Smooth muscle cell (in vitro differentiated cells): ENCODE measurements around the gene OR13J1. TPM values are rescaled to one million over a fixed set of nuclear protein-coding genes. Genes with fewer than 3 reads are reported as not detected.
A peak's percentile ranks its signal among the peaks of the same experiment; 100 is the strongest.

Experiments used
- DNase-seq: peaks from one replicate; lab custom pipeline; 2025; ENCODE audit not compliant: unreplicated experiment; lab: John Stamatoyannopoulos, UW
- H2AFZ ChIP-seq: fragments of 200-600 bp; sonication (generic); 2 replicates; pipeline ENCODE4 v1.6.0; 2016; ENCODE audit warnings: antibody characterized with exemption, low read depth, mild to moderate bottlenecking
- H3F3A ChIP-seq: fragments of 200-600 bp; sonication (generic); 2 replicates; pipeline ENCODE4 v1.6.0; 2017; ENCODE audit warnings: antibody characterized with exemption, low read depth
- H3K27ac ChIP-seq: fragments of 200-600 bp; sonication (generic); 2 replicates; pipeline ENCODE4 v1.5.1; 2016; ENCODE audit warnings: low read depth, mild to moderate bottlenecking
- H3K27me3 ChIP-seq: fragments of 200-600 bp; sonication (generic); 2 replicates; pipeline ENCODE4 v1.6.1; 2016; ENCODE audit warnings: low read depth, mild to moderate bottlenecking
- H3K36me3 ChIP-seq: fragments of 200-600 bp; sonication (generic); 2 replicates; pipeline ENCODE4 v1.5.1; 2016; ENCODE audit warnings: low read depth
- H3K4me1 ChIP-seq: fragments of 200-600 bp; sonication (generic); 2 replicates; pipeline ENCODE4 v1.5.1; 2016; ENCODE audit warnings: low read depth
- H3K4me2 ChIP-seq: fragments of 200-600 bp; sonication (generic); 2 replicates; pipeline ENCODE4 v1.6.0; 2016; ENCODE audit warnings: mild to moderate bottlenecking
- H3K4me3 ChIP-seq: fragments of 200-600 bp; sonication (generic); 2 replicates; pipeline ENCODE4 v1.5.1; 2016; ENCODE audit warnings: mild to moderate bottlenecking
- H3K79me2 ChIP-seq: fragments of 200-600 bp; sonication (generic); 2 replicates; pipeline ENCODE4 v1.6.0; 2016; ENCODE audit warnings: low read depth, mild to moderate bottlenecking
- H3K9ac ChIP-seq: fragments of 200-600 bp; sonication (generic); 2 replicates; pipeline ENCODE4 v1.6.0; 2016; ENCODE audit warnings: low read depth
- H3K9me3 ChIP-seq: fragments of 200-600 bp; sonication (generic); replicated peaks from 2 replicates; pipeline ENCODE4 v1.5.1; 2016; ENCODE audit warnings: low read depth
- H4K20me1 ChIP-seq: fragments of 200-600 bp; sonication (generic); 2 replicates; pipeline ENCODE4 v1.6.0; 2016; ENCODE audit warnings: low read depth
- WGBS: methylation state at CpG from one replicate; pipeline ENCODE4 v1.1.7; 2016; ENCODE audit warnings: low lambda C conversion rate; 5-methylcytosine and 5-hydroxymethylcytosine counted together
- polyA plus RNA-seq: library from polyadenylated mRNA; unstranded; fragments of >200 nt; fragmentation: Nextera tagmentation; extraction: Ambion mirVana; gene quantifications from 2 replicates; pipeline ENCODE4 v1.2.1, GENCODE V29; 2016
- total RNA-seq: library from RNA; depleted of rRNA; stranded (reverse); fragments of >200 nt; gene quantifications from 2 replicates; pipeline ENCODE4 v1.2.3, GENCODE V29; 2014
- TF ChIP-seq, protein P1 (sequence below): fragments of 200-600 bp; sonication (generic); IDR thresholded peaks from 2 replicates; pipeline ENCODE4 v1.5.1; 2017; ENCODE audit warnings: borderline replicate concordance, mild to moderate bottlenecking, antibody characterized with exemption; ENCODE audit not compliant: insufficient read depth, poor library complexity, severe bottlenecking

The OR13J1 gene
- total and polyA plus RNA-seq, 2 experiments from 2014 or later: not detected

DNA sequence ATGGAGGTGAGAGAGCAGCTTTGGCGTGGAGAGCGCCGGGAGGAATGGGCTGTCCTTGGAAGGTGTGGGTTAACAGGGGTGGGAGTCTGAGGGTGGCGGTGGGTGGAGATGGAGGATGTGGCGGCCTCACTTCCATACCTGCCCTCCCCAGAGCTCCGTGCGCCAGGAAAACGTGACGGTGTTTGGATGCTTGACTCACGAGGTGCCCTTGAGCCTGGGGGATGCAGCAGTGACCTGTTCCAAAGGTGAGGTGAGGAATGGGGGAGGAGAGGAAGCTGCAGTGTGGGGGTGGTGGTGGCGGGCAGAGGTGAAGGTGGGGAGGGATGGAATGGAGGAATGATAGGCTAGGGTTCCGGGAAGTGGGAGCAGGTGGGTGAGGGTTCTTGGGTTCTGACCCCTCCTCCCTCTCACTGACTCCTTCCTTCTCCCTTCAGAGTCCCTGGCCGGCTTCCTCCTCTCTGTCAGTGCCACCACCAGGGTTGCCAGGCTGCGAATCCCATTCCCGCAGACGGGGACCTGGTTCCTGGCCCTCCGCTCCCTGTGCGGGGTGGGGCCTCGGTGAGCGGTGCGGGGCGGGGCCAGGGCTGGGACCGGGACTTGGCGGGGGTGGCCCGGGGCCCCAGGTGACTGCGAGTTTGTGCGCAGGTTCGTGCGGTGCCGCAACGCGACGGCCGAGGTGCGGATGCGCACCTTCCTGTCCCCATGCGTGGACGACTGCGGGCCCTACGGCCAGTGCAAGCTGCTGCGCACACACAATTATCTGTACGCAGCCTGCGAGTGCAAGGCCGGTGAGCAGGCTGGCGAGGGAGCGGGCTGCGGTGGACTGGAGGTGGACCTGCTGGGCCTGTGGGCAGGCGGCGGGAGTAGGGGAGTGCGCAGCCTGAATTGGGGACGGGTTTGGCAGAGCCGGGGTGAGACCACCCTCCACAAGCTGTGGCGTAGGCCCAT lies 24.1 kb downstream of the OR13J1 start:
- WGBS: 35% methylated on average over 42 of the region's 53 CpGs
- Histone ChIP-seq H3K9me3 (no peaks in the 10 kb centered on the region), H3K36me3 (no peaks in the 10 kb centered on the region)

DNA sequence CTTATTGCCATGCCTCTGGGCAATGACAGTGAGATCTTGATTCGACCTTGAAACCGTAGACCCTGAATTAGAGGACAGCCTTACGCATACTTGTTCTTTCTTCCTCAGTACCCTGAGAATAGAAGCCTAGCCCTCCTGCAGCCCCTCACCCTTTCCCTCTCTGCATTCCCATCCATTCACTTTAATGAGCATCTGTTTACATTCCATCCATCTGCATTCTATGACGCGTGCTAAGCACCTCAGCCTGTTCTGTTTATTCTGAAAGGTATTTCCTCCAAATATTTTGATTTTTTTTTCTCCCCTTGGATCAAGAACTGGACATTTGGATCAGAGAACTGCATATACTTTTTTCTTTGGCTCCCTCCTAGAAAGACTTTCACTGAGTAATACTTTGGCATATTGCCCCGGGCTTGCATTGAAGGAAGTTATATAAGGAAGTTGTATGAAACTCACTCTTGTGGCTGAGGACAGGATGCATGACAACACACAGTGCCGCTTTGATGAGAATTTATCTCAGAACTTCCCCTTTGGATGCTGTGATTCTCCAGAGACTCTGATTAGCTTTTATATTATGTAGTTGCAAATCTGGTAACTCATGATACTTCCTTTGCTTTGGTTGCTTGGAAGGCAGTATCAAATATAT lies 25.5 kb downstream of the OR13J1 start:
- Histone ChIP-seq H2AFZ (no peak overlapping the region), H3K9me3 (no peaks in the 10 kb centered on the region), H3K9ac (no peak overlapping the region), H3K27me3 (no peaks in the 10 kb centered on the region), H3K27ac (peak overlapping the region; percentile 44), H3K4me1 (peaks cover 13% of the 10 kb centered on the region), H4K20me1 (no peaks in the 10 kb centered on the region), H3F3A (peaks cover 16% of the 10 kb centered on the region), H3K4me2 (peak overlapping the region; percentile 57), H3K79me2 (no peaks in the 10 kb centered on the region), H3K36me3 (no peaks in the 10 kb centered on the region), H3K4me3 (no peak overlapping the region)
- TF ChIP-seq, protein P1, sequence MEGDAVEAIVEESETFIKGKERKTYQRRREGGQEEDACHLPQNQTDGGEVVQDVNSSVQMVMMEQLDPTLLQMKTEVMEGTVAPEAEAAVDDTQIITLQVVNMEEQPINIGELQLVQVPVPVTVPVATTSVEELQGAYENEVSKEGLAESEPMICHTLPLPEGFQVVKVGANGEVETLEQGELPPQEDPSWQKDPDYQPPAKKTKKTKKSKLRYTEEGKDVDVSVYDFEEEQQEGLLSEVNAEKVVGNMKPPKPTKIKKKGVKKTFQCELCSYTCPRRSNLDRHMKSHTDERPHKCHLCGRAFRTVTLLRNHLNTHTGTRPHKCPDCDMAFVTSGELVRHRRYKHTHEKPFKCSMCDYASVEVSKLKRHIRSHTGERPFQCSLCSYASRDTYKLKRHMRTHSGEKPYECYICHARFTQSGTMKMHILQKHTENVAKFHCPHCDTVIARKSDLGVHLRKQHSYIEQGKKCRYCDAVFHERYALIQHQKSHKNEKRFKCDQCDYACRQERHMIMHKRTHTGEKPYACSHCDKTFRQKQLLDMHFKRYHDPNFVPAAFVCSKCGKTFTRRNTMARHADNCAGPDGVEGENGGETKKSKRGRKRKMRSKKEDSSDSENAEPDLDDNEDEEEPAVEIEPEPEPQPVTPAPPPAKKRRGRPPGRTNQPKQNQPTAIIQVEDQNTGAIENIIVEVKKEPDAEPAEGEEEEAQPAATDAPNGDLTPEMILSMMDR: no peak
- DNase-seq: no peak
- 48% methylated on average over 7 of the region's 7 CpGs for WGBS

More for the DNA sequence above, 24.1 kb downstream of the OR13J1 start:
- no peak for DNase-seq
- Histone ChIP-seq H3K9ac (no peak overlapping the region), H3K27me3 (no peaks in the 10 kb centered on the region), H3K4me3 (no peak overlapping the region), H3K4me1 (peaks cover 13% of the 10 kb centered on the region), H3K79me2 (no peaks in the 10 kb centered on the region), H4K20me1 (no peaks in the 10 kb centered on the region), H3F3A (peaks cover 16% of the 10 kb centered on the region), H3K27ac (peak overlapping the region; percentile 44), H3K4me2 (peak overlapping the region; percentile 57), H2AFZ (no peak overlapping the region)
- TF ChIP-seq, protein P1: no peak

DNA sequence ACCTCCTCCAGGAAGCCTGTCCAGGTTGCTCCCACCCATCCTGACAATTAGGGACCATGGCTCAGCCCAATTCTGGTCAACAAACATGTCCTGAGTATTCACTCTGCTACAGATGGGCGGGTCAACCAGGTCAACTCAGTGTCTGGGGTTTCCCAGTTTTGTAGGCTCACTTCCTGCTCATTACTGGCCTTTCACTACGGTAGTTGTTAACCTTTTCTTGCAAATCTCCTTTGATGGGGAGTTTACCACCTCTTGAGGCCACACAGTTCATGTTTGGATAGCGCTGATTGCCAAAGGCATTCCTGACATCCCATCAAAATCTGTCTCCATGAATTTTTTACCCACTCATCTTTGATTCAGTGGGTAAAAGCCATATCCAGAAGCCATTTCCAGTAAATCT lies 27.4 kb downstream of the OR13J1 start:
- Histone ChIP-seq H3K27ac (no peak overlapping the region), H3F3A (peaks cover 16% of the 10 kb centered on the region), H3K4me1 (peaks cover 13% of the 10 kb centered on the region), H3K4me2 (no peak overlapping the region), H4K20me1 (no peaks in the 10 kb centered on the region), H3K9ac (no peak overlapping the region), H3K79me2 (no peaks in the 10 kb centered on the region), H3K4me3 (no peak overlapping the region), H3K27me3 (no peaks in the 10 kb centered on the region), H2AFZ (no peak overlapping the region), H3K9me3 (no peaks in the 10 kb centered on the region), H3K36me3 (no peaks in the 10 kb centered on the region)
- no peak for DNase-seq
- TF ChIP-seq, protein P1: no peak
- WGBS: 93% methylated on average over 3 of the region's 3 CpGs
